GM18870 (cell line): Measurements from ENCODE around the gene BICC1.

Experiments
- ATAC-seq: cut with Tn5 transposase; IDR thresholded peaks from one replicate; pipeline ENCODE4 v1.9.1; 2021; ENCODE audit warnings: moderate library complexity; ENCODE audit not compliant: unreplicated experiment

The BICC1 gene

DNA sequence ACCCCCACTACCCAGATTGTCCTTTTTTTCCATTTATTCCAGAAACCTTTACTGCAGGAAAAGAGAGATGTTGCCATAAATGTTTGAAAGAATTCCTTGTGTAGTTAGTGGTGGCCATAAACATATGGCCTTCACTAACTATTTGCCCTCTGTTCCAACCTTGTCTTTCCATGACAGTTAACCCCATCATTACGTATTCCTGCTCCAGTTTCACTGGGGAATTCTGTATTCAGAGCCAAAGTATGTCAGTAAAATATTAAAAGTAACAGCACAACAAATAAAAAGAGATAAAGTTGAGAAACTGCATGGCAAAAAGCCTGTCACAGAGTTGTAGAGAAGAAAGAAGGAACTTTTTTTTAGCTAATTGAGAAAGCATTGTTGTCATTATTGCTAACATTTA is 261.3 kb downstream of the BICC1 start:
- ATAC-seq = no peak

DNA sequence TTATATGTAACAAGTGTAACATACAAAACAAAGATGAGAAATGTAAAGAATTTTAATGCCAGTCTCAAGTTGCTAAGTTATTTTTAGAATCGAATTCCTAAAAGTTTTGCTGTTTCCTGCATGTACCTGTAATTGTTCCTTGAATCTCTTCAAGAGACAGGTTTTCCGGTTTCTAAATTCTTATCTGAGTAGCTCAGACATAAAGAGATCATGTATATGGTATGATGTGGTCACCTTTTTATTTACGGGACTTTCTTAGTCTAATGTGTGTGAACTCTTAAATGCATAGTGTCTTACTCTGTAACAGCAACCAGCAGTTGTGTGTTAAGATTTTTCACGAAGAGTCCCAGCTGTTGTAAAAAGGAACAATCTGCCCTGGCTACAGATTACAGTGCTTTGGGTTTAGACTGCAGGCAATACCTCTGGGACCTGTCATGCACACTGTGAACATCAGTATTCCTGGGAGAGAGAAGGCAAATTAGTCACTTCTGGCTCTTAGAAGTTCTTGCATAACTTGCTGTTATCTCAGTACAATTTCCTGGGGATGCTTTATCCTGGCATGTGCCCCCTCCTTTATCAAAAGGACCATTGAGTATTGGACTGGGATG is 263.4 kb downstream of the BICC1 start:
- no peak for ATAC-seq

- ATAC-seq = no peak
Observed at GRCh38 chr10:58776568-58777318, 264.1 kb downstream of the BICC1 start.

DNA sequence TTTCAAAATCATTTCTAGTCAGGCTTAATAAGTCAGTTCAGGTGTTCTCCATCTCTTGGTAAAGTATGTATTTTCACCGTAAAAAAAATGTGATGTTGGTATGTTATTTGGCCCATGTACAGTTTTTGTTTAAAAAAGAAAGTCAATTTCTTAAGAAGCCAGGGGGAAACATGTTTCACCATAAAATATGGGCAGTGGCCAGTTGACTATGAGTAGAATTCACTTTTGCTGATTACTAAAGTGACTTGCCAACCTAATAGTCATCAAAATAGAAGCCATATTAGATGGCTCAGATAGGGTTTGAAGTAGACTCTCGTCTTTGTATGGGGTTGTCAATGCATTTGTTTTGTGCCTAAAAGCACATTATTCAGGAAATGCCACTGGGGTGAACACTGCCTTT is 266.3 kb downstream of the BICC1 start:
- ATAC-seq = no peak

GRCh38 chr10:58779594-58779993 is 266.9 kb downstream of the BICC1 start:
- ATAC-seq = no peak

DNA sequence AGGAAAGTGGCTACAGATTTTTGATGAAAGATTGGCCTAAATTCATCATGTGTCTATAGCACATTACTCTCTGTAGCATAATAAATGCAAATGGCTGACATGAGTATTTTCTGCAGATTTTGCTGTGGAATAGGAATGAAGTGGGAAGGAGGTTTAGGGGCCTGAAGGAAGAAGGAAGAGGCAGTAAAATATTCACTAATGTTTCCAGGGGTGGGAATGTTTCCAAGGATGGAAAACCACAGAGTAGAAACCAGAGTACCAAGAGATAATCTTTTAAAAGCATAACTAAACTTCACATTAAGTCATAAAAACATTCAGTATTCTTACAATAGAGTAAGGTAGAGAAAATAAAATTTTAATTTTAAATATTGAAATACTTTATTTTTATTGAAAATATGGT is 267.8 kb downstream of the BICC1 start:
- ATAC-seq = no peak

DNA sequence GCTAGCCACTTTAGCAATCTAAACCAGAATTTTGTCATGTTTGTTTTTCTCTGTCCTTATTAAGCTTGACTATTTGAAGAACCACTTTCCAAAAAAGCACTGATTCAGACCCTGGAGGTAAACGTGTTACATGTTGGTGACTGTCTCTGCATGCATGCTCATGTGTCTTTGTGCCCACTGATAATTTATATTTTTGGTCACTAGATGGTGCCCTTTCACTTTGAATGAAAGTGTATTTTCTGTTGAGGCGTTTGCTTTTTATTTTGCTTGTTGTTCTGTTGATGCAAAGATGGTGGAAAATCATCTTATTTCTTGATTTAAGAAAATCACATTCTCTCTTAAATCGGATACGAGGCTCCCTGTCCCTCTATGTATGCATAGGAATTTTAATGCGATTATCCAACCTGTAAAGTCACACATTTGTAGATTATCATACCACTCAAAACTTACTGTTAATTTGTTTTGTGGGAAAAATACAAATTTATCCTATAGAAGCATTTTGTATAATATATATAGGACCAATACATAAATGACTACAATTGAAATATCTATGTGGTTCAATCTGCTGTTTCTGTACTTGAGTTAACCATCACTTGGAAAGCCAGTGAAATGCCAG is 269.3 kb downstream of the BICC1 start:
- peak; percentile 76 for ATAC-seq

DNA sequence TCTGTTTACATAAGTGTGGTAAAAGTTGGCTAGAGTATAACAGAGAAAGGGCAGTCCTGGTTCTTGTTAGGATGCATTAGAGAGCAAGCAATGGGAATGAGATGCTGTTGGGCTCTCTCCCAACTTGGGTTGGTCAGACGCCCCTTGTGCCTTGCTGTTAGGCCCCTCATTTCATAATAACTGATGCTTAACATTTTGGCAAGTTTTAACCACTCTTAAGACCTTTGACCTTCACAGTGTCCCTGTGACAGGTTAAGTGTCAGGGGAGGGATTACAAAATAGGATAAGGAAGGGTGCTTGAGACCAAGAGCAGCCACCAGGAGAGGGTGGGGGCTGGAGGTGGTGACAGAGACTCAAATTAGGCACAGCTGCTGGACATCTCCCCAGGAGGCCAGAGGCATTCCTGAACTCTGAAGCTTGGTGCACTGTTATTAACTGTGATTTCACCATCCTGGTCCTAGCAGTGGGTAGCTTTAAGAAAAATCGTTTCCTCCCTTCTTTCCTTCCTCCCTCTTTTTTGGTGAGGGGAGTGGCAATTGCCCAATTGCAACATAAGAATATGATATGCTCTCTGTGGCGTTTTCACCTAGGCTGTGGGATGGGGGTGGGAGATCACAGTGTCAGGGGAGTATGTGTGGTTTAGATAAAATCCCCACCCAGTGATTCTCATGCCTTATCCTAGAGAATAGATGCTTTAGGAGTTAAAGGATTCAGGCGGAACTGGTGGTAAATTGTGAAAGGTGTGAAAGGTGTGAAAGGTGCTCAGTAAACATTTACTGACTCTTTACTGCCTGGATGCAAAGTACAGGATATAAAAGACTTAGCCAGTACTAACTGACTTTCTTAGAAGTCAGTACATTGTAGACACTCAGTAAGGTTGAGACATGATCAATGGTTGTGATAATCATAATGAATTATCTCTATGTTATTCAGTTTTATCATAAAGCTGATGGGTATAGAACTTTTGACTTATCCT is 270.5 kb downstream of the BICC1 start:
- no peak for ATAC-seq

- no peak for ATAC-seq
Observed at GRCh38 chr10:58784361-58784760, 271.7 kb downstream of the BICC1 start.

- ATAC-seq = no peak
Observed at GRCh38 chr10:58785354-58785753, 272.7 kb downstream of the BICC1 start.

DNA sequence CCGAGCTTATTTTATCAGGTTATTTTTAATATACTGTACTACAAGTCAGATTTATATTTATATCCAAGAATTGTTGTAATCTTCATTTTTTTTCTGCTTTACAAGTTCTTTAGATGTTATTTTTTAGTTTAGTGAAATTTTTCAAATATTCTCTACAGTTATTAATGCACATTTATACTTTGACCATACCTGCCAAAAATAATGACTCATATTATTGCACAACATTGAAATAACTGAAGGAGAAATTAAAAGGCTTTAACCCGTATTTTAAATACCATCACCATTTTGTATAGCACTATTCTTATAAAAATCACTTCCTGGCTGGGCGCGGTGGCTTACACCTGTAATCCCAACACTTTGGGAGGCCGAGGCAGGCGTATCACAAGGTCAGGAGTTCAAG is 278.5 kb downstream of the BICC1 start:
- no peak for ATAC-seq

GRCh38 chr10:58795560-58795959 is 282.9 kb downstream of the BICC1 start:
- no peak for ATAC-seq

GRCh38 chr10:58796242-58796641 is 283.6 kb downstream of the BICC1 start:
- ATAC-seq = no peak

GRCh38 chr10:58796824-58797223 is 284.2 kb downstream of the BICC1 start:
- ATAC-seq = no peak

- no peak for ATAC-seq
Observed at GRCh38 chr10:58797356-58797755, 284.7 kb downstream of the BICC1 start.

DNA sequence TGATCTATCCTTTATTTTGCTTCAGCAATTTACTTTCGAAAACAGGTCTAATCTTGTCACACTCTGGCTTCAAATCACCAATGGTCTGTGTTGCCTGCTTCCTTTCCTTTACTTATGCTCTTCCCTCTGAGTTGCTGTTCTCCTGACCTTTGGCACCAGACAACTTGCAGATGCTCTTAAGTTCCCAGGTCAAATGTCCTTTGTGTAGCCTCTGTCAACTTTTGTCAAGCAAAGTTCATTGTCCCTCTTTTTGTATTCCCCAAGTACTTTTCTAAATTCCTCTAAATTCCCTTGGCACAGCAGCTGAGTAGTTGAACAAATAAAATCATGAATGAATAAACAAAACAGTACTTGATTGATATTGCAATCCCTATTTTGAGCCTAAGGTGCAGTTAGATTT is 289.4 kb downstream of the BICC1 start:
- no peak for ATAC-seq

GRCh38 chr10:58806323-58806722 is 293.7 kb downstream of the BICC1 start:
- peak; percentile 60 for ATAC-seq

GRCh38 chr10:58806970-58807628 is 294.4 kb downstream of the BICC1 start:
- no peak for ATAC-seq

DNA sequence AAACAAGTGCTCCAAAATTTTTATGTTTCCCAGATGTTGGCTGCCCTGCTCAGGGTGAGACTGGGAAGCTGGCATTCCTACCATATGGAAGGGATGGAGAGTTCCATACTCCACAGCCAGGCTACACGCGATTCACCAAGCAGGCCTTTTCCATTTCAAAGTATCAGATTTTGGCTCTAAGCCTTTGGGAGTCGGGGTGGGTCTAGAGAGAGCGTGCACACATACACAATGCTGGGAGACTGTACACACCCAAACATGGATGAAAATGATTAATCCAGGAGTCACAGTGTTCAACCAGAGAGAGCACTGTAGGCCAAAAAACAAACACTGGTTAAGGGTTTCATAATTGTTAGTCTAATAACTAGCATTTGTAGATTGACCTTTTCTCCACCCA is 295.0 kb downstream of the BICC1 start:
- ATAC-seq = no peak

DNA sequence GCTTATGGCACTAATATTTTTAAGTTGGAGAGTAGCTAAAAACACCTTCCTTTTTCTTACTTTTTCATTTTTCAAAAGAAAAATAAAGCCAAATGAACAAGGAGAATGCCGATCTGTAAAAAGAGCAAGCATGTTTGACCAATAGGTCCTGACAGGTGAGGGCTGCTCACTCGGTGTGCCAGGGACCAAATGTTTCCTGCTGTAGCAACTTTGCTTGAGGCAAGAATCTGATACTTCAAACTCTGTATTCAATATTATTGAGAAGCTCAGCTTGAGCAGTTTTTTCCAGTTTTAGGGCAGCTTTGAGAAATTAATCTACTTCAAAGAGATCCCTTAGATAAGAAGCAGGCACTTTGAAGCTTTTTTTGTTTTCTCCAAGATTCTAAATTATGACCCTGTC is 298.1 kb downstream of the BICC1 start:
- ATAC-seq = no peak

- ATAC-seq = no peak
Observed at GRCh38 chr10:58813573-58813972, 300.9 kb downstream of the BICC1 start.
